GM19438 (cell line): ENCODE data around the gene PTPRJ.
A peak's percentile ranks its signal among the peaks of the same experiment; 100 is the strongest.

Source experiments
- ATAC-seq: cut with Tn5 transposase; IDR thresholded peaks from one replicate; pipeline ENCODE4 v1.9.1; 2021; ENCODE audit warnings: low read depth; ENCODE audit not compliant: unreplicated experiment

The PTPRJ gene

DNA sequence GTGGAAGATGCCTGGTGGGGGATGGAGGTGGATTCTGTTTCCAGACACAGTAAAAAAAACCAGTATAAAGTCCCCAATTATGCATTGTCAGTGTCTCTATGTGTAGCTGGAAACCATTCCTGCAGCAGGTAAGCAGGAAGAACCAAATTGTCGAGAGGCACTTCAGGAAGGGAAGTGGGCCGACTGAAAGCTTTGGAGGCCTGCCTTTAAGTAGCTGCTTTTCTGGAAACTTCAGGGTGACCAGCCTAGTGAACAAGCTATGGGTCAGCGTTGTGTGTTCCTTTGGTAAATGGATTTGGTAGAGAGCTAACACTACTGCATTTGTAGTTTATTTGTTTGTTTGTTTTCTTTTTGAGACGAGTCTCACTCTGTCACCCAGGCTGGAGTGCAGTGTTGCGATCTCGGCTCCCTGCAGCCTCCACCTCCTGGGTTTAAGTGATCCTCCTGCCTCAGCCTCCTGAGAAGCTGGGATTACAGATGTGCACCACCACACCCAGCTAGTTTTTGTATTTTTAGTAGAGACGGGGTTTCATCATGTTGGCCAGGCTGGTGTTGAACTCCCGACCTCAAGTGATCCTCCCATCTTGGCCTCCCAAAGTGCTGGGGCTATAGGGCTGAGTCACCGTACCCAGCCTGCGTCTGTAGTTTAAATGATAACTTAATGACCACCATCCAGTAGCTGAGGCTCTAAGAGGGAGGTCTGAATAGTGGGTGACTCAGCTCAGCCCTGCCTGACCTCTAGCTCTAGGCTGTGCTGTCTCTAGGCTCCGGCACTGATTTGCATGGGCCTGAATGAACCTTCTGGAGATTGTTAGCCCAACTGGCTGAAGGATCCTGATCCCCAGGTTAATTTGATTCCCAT lies 12.8 kb downstream of the PTPRJ start:
- ATAC-seq: no peak

DNA sequence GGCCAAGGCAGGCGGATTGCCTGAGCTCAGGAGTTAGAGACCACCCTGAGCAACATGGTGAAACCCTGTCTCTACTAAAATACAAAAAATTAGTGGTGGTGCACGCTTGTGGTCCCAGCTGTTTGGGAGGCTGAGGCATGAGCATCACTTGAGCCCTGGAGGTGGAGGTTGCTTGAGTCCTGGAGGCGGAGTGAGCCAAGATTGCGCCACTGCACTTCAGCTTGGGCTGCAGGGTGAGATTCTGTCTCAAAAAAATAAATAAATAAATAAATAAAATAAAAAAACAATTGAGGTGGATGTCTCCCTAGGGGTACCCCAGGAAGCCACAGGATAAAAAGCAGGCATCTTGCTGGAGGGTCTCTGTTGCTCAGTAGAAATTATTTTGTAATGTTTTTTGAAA lies 14.1 kb downstream of the PTPRJ start:
- no peak for ATAC-seq

DNA sequence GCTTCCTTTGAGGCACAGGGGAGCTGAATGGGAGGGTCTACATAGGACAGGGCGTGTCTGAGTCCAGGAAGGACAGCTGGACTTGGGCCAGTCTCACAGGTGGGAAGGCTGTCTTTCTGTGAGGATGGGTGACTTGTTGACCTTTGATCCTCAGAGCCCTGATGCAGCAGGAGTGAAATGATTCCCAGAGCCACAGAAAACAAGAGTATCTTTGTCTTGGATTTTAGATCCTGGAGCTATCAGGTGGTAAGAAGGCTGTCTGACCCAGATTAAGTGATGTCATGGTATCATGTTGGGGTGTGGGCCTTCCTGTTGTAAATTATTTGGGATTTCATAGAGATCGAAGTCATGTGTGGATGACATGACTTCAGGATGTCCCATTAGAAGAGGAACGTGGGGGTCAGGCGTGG lies 15.0 kb downstream of the PTPRJ start:
- ATAC-seq: no peak

DNA sequence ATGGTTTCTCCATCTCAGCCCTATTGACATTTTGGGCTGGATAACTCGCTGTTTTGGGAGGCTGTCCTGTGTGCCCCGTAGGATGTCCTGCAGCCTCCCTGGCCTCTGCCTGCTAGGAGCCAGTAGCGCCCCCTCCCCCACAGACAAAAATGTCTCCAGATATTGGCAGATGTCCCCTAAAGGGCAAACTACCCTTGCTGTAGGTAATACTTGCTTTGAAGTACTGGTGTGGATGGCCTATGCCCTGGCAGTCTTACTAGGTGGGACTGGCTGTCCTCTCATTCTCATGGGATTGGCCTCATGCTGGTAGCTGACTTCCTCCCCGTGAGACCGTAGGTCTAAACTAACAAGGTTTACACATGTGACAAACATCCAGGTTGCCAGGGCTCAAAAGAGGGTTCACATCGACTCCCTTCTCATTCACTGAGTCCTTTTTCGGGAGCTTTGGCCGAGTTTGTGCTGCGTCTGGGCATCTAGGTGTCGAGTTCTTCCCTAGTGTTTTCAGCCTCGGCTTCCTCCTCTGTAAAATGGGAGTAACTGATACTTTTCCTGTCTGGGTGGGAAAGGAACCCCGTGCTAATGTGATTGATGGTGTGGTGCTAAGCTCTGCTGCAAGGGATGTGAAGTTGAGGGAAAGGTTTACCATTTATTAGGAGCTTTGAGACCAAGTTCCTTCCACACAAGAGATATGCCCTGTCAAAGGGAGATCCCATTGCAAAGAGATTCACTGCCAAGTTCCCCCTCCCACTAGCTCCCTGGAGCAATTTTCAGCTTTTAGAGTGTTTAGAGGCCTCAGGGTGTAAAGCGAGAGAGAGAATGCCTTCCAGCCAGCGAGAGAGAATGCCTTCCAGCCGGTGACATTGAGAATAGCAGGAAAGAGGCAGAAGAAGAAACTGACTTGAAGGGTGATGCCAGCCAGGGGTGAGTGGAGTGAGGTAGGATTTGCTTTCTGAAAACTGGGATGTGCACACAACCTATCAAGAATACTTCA lies 17.0 kb downstream of the PTPRJ start:
- no peak for ATAC-seq

DNA sequence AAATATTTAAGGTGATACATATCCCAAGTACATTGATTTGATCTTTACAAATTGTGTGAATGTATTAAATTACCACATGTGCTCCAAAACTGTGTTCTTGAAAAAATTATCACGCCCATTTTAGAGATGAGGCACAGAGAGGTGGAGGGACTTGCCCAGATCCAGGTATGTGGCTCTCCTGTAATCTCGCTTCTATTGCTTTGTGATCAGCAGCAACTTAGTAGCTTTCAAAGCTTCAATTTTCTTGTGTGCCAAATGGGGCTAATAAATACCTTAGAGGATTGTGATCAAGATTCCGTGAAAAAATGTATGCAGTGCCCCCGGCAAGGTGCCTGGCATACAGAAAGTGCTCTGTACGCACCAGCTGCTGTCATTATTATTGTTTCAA lies 18.0 kb downstream of the PTPRJ start:
- no peak for ATAC-seq

DNA sequence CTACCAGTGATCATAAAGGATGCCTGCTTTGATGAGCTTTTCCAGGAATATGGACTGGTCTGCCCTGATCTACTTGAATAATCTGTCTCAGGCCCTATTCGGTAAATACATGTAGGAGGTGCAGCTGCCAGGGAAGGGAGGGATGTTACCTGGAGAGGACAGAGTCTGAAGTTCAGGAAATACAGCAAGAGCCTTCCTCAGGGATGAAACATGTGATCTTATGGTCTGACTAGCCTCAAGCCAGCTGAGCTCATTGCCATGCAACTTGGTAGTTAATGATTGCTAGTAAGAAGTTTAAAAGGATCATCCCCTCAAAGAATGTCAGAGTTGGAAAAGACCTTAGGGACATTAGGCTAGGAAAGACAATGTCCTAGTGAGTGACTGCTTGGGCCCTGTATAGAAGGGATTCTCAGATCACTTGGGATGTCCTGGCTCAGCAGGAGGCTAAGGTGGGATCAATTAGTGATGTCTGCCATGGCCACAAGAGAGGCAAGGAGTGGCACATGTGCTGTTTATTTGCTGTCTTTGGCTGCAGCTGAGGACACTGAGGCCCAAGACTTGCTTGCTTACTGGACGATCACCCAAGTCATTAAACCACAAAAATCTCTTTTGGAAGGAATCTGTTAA lies 18.5 kb downstream of the PTPRJ start:
- no peak for ATAC-seq

DNA sequence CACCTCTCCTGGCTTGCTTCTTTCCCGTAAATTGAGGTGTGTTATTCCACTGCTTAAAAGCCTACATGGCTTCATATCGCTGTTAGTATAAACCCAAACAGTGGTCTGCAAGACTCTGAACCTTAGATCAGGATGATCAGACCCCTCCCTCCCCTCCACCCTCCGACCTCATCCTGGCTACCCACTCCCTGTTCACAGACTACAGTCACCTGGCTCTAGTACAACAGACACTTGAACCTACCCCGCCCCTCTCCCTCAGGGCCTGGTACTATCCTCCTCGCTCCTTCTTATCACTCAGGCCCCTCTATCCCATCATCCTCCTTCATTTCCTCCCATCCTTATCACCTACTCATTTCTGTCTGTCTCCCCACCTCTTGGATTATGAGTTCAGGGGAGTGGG lies 20.1 kb downstream of the PTPRJ start:
- ATAC-seq: no peak

DNA sequence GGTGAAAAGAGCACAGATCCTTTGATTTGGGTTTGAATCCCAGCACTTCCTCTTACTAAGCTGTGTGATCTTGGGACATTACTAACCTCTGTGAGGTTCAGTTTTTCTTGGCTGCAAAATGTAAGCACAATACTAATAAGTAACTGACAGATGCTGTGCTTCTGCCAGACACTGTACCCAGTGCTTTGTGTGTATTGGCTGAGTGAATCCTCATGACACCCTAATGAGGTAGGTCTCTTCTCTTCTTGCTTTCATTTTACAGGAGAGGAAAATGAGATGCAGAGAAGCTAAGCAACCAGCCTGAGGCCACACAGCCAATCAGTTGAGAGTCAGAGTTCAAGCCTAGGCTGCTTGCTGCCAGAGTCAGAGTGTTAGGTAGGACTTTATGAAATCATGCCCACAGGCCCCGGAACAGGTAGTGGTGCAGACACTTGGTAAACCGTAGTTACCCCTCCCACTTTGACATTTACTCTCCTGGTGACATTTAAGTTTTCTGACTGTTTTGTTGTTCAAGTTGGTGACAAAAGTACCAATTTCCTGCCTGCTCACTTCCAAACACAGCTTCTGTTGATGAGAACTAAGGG lies 21.2 kb downstream of the PTPRJ start:
- peak; percentile 71 for ATAC-seq

DNA sequence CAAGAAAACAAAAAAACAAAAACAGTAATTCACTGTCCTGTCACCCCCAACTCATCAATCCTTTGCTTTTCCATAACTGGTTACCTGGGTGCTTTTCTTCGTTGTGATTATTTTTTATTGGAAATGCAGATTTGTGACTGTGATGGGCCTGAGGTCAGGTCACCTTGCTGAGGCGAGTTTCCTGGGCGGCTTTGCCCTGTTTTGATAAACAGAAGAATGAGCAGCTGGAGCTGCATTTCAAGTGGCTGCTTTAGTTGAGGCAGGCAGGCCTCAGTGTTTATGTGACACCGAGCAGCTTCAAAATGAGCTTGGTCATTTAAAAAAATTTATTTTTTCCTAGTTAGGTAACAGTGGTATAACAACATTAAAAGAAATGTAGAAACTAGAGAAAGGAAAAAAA lies 22.2 kb downstream of the PTPRJ start:
- no peak for ATAC-seq

DNA sequence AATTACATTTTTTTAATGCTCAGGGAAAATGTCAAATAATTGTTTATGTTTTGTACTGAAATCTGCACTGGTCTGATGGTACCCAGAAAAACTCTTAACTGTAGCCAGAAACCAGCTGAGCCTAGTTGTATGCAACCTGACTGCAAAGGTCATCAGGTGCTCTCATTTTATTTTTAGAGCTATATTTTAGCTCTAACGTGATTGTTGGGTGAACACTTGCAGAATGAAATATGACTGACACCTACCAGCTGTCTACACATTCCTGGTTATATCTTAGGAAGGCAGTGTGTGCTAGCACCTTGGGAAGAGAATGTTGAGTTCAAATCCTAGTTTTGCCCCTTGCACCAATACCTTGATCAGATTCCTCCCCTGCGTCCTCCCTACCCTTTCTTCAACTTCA lies 23.6 kb downstream of the PTPRJ start:
- no peak for ATAC-seq

DNA sequence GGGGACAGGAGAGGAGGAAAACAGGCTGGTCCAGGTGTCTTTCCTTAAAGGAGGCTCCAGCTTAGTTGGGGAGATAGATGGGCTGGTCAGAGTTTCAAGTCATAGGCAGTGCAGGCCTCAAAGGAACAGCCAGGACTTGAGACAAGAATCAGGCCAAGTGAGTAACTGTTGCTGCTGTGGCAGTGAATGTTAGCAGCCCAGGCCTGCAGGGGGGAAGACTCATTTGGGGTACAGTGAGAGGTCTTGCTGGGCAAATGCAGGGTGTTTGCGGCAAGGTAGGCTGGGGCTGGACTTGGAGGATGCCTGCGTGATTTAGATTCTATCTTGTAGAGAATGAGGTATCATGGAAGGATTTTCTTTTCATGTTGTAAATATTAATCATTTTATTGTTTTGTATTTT lies 24.1 kb downstream of the PTPRJ start:
- ATAC-seq: no peak

DNA sequence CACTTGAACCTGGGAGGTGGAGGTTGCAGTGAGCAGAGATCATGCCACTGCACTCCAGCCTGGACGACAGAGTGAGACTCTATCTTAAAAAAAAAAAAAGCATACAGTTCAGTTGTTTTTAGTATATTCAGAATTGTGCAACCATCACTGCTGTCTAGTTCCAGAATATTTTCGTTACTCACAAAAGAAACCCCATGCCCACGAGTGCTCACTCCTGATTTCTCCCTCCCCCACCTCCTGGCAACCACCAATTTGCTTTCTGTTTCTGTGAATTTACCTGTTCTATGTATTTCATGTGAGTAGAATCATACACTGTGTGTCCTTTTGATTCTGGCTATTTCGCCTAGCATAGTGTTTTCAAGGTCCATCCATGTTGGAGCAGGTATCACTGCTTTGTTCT lies 24.8 kb downstream of the PTPRJ start:
- ATAC-seq: no peak

DNA sequence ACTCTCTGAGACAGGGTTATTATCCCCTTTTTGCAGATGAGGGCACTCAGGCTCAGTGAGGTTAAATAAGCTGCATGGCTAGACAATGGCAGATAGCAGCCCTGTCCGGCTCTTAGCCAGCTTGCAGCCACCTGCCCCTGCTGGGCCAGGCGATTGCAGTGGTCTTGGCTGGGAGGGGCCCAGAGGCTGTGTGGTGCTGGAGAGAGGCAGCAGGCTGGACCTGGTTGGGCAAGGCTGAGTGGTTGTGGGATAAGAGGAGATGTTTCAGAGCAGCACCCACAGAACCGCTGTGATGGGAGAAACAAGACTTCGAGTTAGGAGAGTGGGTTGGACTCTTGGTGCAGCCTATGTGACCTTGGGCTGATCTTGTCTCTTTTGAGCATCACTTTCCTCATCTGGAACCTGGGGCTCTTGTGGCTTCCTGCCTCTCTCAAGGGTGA lies 25.5 kb downstream of the PTPRJ start:
- no peak for ATAC-seq

DNA sequence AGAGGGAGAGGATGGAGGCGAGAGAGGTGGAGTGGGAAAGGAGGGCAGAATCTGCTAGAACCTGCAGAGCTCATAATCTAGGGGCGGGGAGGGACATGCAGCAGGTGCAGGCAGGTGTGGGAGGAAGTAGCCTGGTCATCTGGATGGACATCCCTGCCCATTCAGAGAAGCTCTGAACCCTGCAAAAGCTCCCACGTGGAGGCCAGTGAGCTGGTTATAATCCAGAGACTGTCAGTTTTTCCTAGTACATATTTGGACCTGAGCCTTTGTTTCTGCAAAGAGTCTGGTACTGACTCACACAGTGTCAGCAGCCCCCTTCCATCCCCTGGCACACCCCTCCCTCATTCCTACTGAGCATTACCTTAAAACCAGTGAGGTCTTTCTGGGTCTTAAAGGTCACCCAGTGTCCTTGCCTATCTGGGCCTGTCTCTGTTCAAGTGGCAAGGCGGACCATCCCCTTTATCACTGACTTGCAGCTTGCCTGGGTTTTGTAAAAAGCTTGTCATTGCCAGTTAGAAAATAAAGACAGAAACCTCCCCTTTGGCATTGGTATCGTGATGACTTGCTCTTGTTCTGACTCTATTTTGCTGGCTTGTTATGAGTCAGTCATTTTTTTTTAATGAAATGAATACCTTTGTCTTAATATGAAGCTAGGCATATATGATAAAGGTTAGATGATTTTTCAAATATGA lies 26.1 kb downstream of the PTPRJ start:
- peak; percentile 42 for ATAC-seq

DNA sequence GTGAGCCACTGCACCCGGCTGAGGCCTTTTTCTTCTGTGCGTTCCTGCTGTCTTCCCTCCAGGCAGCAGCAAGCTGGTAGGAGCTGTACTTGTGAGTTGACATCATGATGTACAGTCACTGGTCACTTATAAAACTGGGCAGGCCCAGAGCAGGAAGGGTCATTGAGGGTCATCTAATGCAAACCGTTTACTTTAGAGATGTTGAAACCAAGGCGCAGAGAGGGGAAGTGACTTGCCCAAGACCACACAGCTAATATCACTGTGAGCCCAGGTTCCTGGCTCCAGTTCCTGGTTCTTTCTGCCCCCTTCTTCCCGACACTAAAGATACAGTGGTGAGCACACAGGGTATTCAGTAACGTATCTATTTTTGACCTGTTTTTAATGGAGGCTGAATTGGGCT lies 27.3 kb downstream of the PTPRJ start:
- no peak for ATAC-seq

DNA sequence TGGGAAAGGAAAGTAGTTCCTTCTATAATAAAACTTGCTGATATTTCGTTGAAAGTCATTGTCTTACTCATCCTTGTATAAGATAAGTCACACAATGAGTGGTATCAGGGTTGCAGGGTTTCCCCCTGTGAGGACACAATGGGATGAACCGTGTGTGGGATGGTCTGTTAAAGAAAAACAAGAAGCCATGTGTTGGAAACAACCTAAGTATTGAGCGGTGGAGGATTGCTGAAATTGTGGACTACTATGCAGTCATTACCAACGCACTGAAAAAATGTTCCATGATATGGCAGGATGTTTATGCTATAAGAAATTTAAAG lies 28.6 kb downstream of the PTPRJ start:
- ATAC-seq: no peak

DNA sequence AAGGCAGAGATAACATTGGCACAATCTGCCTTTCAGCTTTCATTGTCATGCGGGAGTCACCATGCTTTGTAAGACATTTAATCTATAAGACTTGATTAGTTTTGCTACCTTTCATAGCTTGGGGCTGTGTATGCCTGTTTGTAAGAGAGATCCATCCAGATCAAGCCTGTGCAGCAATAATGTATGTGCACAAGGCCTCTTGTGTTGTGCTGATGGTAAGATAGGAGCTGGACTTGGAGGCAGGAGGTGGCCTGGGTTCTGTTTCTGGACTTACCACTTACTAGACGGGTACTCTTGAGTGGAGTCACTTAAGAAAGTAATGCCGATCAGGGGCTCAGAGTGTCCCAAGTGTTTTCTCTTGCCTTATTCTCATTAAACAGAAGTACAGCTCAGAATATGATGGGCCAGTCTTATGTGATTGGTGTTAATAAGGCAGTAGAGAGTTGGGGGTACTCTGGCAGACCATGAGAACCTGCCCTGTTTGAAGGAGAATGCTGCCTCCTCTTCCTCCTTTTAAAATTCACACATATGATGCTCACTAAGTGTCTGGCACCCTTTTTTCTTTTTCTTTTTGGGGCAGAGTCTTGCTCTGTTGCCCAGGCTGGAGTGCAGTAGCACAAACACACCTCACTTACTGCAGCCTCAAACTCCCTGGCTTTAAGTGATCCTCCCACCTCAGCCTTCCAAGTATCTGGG lies 30.9 kb downstream of the PTPRJ start:
- ATAC-seq: no peak

DNA sequence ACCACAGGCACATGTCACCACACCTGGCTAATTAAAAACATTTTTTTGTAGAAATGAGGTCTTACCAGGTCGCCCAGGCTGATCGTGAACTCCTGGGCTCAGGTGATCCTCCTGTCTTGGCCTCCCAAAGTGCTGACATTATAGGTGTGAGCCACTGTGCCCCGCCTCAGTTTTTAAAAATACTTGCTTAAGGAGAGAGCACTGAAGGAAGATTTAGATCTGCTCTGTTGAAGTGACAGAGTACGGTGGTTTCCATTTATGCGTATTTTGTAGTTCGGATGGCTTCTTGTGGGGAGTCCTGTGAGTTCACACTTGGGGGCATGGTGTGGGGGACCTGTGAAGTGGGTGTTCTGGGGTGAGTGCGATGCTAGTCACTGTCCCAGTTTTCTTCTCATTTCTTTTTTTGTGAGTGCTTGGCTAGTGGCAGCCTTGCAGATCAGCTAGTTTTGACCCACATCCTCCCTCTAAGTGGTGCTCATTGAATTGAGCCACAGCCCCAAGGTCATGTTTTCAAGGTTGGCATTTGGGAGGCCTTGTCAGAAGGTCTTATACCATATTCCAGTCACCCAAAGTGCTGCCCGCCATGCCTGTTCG lies 31.5 kb downstream of the PTPRJ start:
- ATAC-seq: no peak

DNA sequence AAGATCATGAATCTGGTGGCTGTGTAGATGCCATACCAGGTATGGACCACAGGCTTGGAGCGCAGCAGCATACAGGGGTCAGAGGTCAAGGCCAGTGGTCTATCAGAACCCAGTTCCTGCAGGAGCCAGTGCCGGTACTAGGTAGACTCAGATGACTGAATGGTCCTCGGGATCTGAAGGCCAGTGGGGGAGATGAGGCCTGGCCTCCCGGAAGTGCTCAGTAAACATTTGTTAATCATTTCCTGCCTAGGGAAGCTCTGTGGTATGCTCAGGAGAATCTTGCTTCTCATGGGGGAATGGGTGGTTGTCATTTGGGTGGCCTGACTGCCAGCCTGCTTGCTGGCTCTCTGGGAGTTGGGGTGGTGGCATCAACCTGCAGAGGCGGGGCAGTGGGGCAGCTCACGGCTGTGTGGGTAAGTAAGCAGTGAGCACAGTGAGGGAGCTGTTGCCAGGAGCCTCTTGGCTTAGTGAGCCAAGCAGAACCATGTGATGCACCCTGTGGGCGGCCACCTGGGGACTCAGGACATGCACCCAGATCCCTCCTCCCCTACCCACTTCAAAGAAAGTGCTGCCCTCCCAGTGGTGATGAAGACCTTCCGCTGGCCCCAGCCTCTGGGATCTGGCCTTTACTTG lies 33.0 kb downstream of the PTPRJ start:
- ATAC-seq: peak; percentile 68
